NCI-H524 treated with DMSO at 0.1 percent for 48 hours (cell line): ENCODE data around the gene PDP2.

Experiments
- DNase-seq: peaks from one replicate; lab custom pipeline; 2025; lab: John Stamatoyannopoulos, UW

PDP2 gene

GRCh38 chr16:66903544-66904427, 23.5 kb downstream of the PDP2 start:
- DNase-seq: no peak

GRCh38 chr16:66904428-66904845, 24.1 kb downstream of the PDP2 start:
- DNase-seq: no peak

- no peak for DNase-seq
Measured at GRCh38 chr16:66904846-66905632, 24.7 kb downstream of the PDP2 start.

- DNase-seq: no peak
Measured at GRCh38 chr16:66905633-66906539, 25.6 kb downstream of the PDP2 start.

GRCh38 chr16:66906916-66907836, 26.9 kb downstream of the PDP2 start:
- DNase-seq: no peak

- no peak for DNase-seq
Measured at GRCh38 chr16:66908116-66908515, 27.8 kb downstream of the PDP2 start.

- DNase-seq: no peak
Measured at GRCh38 chr16:66908762-66909559, 28.6 kb downstream of the PDP2 start.

- DNase-seq: no peak
Measured at GRCh38 chr16:66910175-66910940, 30.0 kb downstream of the PDP2 start.

- no peak for DNase-seq
Measured at GRCh38 chr16:66911112-66911511, 30.8 kb downstream of the PDP2 start.

GRCh38 chr16:66911801-66912200, 31.5 kb downstream of the PDP2 start:
- no peak for DNase-seq

- DNase-seq: no peak
Measured at GRCh38 chr16:66913081-66913480, 32.8 kb downstream of the PDP2 start.

- no peak for DNase-seq
Measured at GRCh38 chr16:66913711-66914110, 33.4 kb downstream of the PDP2 start.

GRCh38 chr16:66914541-66914940, 34.2 kb downstream of the PDP2 start:
- DNase-seq: no peak

- no peak for DNase-seq
Measured at GRCh38 chr16:66915041-66915440, 34.7 kb downstream of the PDP2 start.

GRCh38 chr16:66916518-66916917, 36.2 kb downstream of the PDP2 start:
- no peak for DNase-seq

GRCh38 chr16:66917741-66918140, 37.4 kb downstream of the PDP2 start:
- no peak for DNase-seq

- DNase-seq: no peak
Measured at GRCh38 chr16:66918355-66918754, 38.0 kb downstream of the PDP2 start.

GRCh38 chr16:66918803-66919568, 38.7 kb downstream of the PDP2 start, which contains the start of gene CDH16:
CDH16 (minus strand) TSS chr16:66918885; CDS start chr16:66918065, 820 bp downstream.
- no peak for DNase-seq
